K562 (cell line): ENCODE data around the gene ALG11. TPM values are rescaled to one million over a fixed set of nuclear protein-coding genes. Genes with fewer than 3 reads are reported as not detected.

Source experiments
- ATAC-seq: fragments of 200-7000 bp; cut with Tn5 transposase; 3 replicates; pipeline ENCODE4 v1.9.1; 2020; ENCODE audit warnings: moderate library complexity
- BruUV-seq: library from RNA; stranded (reverse); fragments of 400-500 nt; replicated peaks from 2 replicates; lab custom pipeline; 2021; lab: Mats Ljungman, UMichigan
- CTCF ChIA-PET: fragments of 300-600 bp; formaldehyde crosslinking; extraction: SDS; loops from one replicate; lab custom pipeline; 2021; ENCODE audit warnings: low intra/inter-chr PET ratio; lab: Yijun Ruan, JAX
- POLR2A ChIA-PET: fragments of 300-600, 350-650 bp; sonication (Branson Sonifier 250); formaldehyde crosslinking; extraction: SDS; loops from one replicate; lab custom pipeline; 2021; ENCODE audit warnings: antibody characterized with exemption, inconsistent platforms; lab: Yijun Ruan, JAX
- DNase-seq, 4 experiments: peaks; one replicate each; pipeline versions ENCODE4 v3.0.0 to v3.0.0-alpha.2; 2011 to 2018; ENCODE audit warnings: low spot score in 3 of 4, mixed read lengths in 3 of 4; ENCODE audit errors: extremely low read depth in 1 of 4
- FAIRE-seq: peaks from 2 replicates; lab custom pipeline; 2011; peaks lifted over from hg19 to GRCh38; lab: Jason Lieb, UNC
- H2AFZ ChIP-seq: 2 replicates; pipeline ENCODE4 v1.6.0; 2011; ENCODE audit warnings: low read depth, low read length, control low read depth, inconsistent platforms
- H3K27ac ChIP-seq: fragments of 200-600 bp; 3 replicates; pipeline ENCODE4 v1.8.0; 2011; ENCODE audit warnings: low read depth, mild to moderate bottlenecking, control low read depth, inconsistent platforms, low read length, moderate library complexity, mixed read lengths; ENCODE audit errors: extremely low read depth
- H3K27me3 ChIP-seq, 2 experiments: fragments of 300-600 bp in 1 of 2; 2 replicates in 1 of 2; 3 replicates in 1 of 2; pipeline versions ENCODE4 v1.6.0 to v1.8.0; 2011; ENCODE audit warnings: inconsistent platforms in 2 of 2, low read length in 2 of 2, mild to moderate bottlenecking in 1 of 2, mixed read lengths in 1 of 2, moderate library complexity in 1 of 2; ENCODE audit not compliant: control insufficient read depth in 2 of 2, insufficient read depth in 2 of 2
- H3K36me3 ChIP-seq: fragments of 300-600 bp; 3 replicates; pipeline ENCODE4 v1.8.0; 2011; ENCODE audit warnings: mild to moderate bottlenecking, low read length, inconsistent platforms; ENCODE audit not compliant: control insufficient read depth, insufficient read depth
- H3K4me1 ChIP-seq, 2 experiments: fragments of 200-600 bp in 1 of 2; replicated peaks in 1 of 2; 2 replicates in 1 of 2; 3 replicates in 1 of 2; pipeline versions ENCODE4 v1.5.1 to v1.8.0; 2011; ENCODE audit warnings: inconsistent platforms in 2 of 2, low read length in 2 of 2, mild to moderate bottlenecking in 1 of 2, mixed read lengths in 1 of 2, moderate library complexity in 1 of 2; ENCODE audit not compliant: control insufficient read depth in 2 of 2, insufficient read depth in 2 of 2
- H3K4me2 ChIP-seq: 2 replicates; pipeline ENCODE4 v1.6.1; 2011; ENCODE audit warnings: low read length, control low read depth, inconsistent platforms, mixed read lengths; ENCODE audit not compliant: insufficient read depth
- H3K4me3 ChIP-seq: fragments of 200-600 bp; sonication (generic), shearing (Covaris generic); 2 replicates; pipeline ENCODE4 v1.5.1; 2016; ENCODE audit warnings: control low read depth, inconsistent platforms
- H3K79me2 ChIP-seq: fragments of 200-600 bp; 3 replicates; pipeline ENCODE4 v1.8.0; 2011; ENCODE audit warnings: low read length, inconsistent platforms; ENCODE audit not compliant: control insufficient read depth, insufficient read depth
- H3K9ac ChIP-seq, 2 experiments: 2 replicates each; pipeline versions ENCODE4 v1.6.0 to v1.6.1; 2011; ENCODE audit warnings: low read depth in 2 of 2, low read length in 2 of 2, control low read depth in 1 of 2, inconsistent platforms in 1 of 2, mild to moderate bottlenecking in 1 of 2, mixed read lengths in 1 of 2; ENCODE audit not compliant: insufficient read depth in 1 of 2
- H3K9me1 ChIP-seq: one replicate; pipeline ENCODE4 v1.6.0; 2011; ENCODE audit warnings: inconsistent platforms, mild to moderate bottlenecking, low read length, moderate library complexity; ENCODE audit not compliant: control insufficient read depth, insufficient read depth
- H3K9me3 ChIP-seq: replicated peaks from 2 replicates; pipeline ENCODE4 v1.5.1; 2011; ENCODE audit warnings: low read depth, low read length, inconsistent platforms; ENCODE audit not compliant: control insufficient read depth, insufficient read depth
- H4K20me1 ChIP-seq: replicated peaks from 2 replicates; pipeline ENCODE4 v1.6.1; 2011; ENCODE audit warnings: low read length, inconsistent platforms, mixed read lengths; ENCODE audit not compliant: control insufficient read depth, insufficient read depth
- BHLHE40 ChIP-seq: IDR thresholded peaks from 2 replicates; pipeline ENCODE4 v1.6.1; 2011; ENCODE audit warnings: low read length, improper control_type of control experiment
- GTF2F1 ChIP-seq: IDR thresholded peaks from 2 replicates; pipeline ENCODE4 v1.6.1; 2011; ENCODE audit warnings: low read depth, low read length, improper control_type of control experiment
- KAT2B ChIP-seq: IDR thresholded peaks from one replicate; pipeline ENCODE4 v1.6.1; 2012; ENCODE audit warnings: low read depth, mild to moderate bottlenecking, control low read depth, inconsistent platforms, low read length, moderate library complexity
- PHB ChIP-seq: fragments of 250-450 bp; sonication (Bioruptor Pico); IDR thresholded peaks from 2 replicates; pipeline ENCODE4 v1.5.0; 2021
- POLR2B ChIP-seq: fragments of 450-650 bp; IDR thresholded peaks from 2 replicates; pipeline ENCODE4 v1.6.1; 2018; ENCODE audit warnings: low read depth; ENCODE audit not compliant: partially characterized antibody
- SREBF2 ChIP-seq: sonication (generic); formaldehyde crosslinking; IDR thresholded peaks from 2 replicates; pipeline ENCODE4 v1.4.0; 2020; ENCODE audit warnings: mild to moderate bottlenecking, missing genetic modification reagents
- SRSF3 ChIP-seq: fragments of 200-400 bp; formaldehyde crosslinking; IDR thresholded peaks from 2 replicates; pipeline ENCODE4 v1.6.1; 2016; ENCODE audit warnings: mild to moderate bottlenecking, low read length, moderate library complexity; ENCODE audit not compliant: insufficient read depth
- STAT5B ChIP-seq: fragments of 250-450 bp; sonication (Bioruptor Pico); IDR thresholded peaks from 2 replicates; pipeline ENCODE4 v1.8.0; 2021; ENCODE audit warnings: mild to moderate bottlenecking, inconsistent platforms
- WGBS: fragments of 100-300 bp; shearing (Covaris generic); methylation state at CpG from one replicate; pipeline ENCODE4 v1.1.6; 2016; ENCODE audit warnings: low coverage, mixed read lengths; ENCODE audit not compliant: insufficient coverage; ENCODE audit errors: missing lambda C conversion rate; 5-methylcytosine and 5-hydroxymethylcytosine counted together
- in situ Hi-C: fragments of 300-500 bp; cut with MboI; formaldehyde crosslinking; loops from 4 replicates; pipeline ENCODE4 v1.15.0; 2018; ENCODE audit warnings: inconsistent platforms, mixed read lengths
- intact Hi-C: fragments of 100-400 bp; cut with micrococcal nuclease; formaldehyde crosslinking; loops from 2 replicates; pipeline ENCODE4 v1.14.2; 2022
- polyA plus RNA-seq, 8 experiments: library from polyadenylated mRNA; depleted of rRNA in 4 of 8; stranded (reverse) in 5 of 8; unstranded in 3 of 8; fragments of >200 nt; fragmentation: Nextera tagmentation in 2 of 8; fragmentation: Illumina TruSeq in 1 of 8; extraction: Ambion mirVana in 2 of 8; extraction: Trizol in 1 of 8; gene quantifications; 2 replicates each; pipeline versions ENCODE4 v1.2.1 to v1.2.3, GENCODE V29; 2011 to 2014; ENCODE audit warnings: inconsistent platforms in 1 of 8, missing spikeins in 1 of 8
- total RNA-seq, 7 experiments: library from RNA; depleted of rRNA in 6 of 7; stranded (reverse); fragments of >200 nt in 6 of 7; fragmentation: Illumina TruSeq in 2 of 7; extraction: Trizol in 2 of 7; gene quantifications; 2 replicates each; pipeline versions ENCODE4 v1.2.1 to v1.2.3, GENCODE V29; 2011 to 2021; ENCODE audit warnings: low replicate concordance in 1 of 7
- TF ChIP-seq, protein P1 (sequence below): fragments of 200-800 bp; sonication (Bioruptor generic); IDR thresholded peaks from 2 replicates; pipeline ENCODE4 v1.6.1; 2017; ENCODE audit warnings: missing genetic modification characterization, missing compliant biosample characterization
- TF ChIP-seq, protein P2 (sequence below): fragments of 450-650 bp; formaldehyde crosslinking; IDR thresholded peaks from 2 replicates; pipeline ENCODE4 v1.4.0; 2022; ENCODE audit warnings: missing genetic modification characterization
- TF ChIP-seq, protein P3 (sequence below): fragments of 450-650 bp; conservative IDR thresholded peaks from 2 replicates; pipeline ENCODE4 v1.6.1; 2016; ENCODE audit warnings: missing genetic modification characterization, low read depth, mild to moderate bottlenecking, missing compliant biosample characterization, moderate library complexity
- TF ChIP-seq, protein P4 (sequence below): IDR thresholded peaks from 2 replicates; pipeline ENCODE4 v1.6.1; 2011; ENCODE audit warnings: borderline replicate concordance, low read depth, mild to moderate bottlenecking, moderate library complexity, low read length; ENCODE audit not compliant: insufficient read depth, poor library complexity, severe bottlenecking

ALG11 gene
- total and polyA plus RNA-seq, 9 of the 15 experiments (the other 6 are each of a cell fraction or from before 2014, with no cell fraction given): 7.3 to 19.2 (median 16.3) TPM

DNA sequence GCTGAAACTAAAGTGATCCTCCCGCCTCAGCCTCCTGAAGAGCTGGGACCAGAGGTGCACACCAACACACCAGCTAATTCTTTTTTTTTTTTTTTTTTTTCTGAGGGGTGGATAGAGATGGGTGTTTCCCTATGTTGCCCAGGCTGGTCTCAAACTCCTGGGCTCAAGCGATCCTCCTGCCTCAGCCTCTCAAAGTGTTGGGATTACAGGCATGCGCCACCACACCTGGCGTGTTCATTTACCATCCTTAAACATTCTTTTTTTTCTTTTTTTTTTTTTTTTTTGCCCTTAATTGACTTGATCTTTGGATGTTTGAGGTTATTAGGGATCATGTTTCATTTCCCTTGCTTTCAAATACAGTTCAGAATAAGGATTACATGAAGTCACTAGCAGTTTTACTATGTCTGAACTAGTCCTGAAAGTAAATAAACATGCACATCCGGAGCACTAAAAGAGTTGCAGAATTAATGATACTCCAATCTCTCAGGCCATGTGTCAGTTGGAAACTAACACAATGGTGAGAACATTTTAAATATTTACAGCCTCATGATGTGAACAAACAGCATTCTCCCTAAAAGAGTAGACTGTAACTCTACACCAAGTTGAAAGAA is 22.5 kb downstream of the ALG11 start:
- Histone ChIP-seq H3K9me1 (no peaks in the 10 kb centered on the region), H3K9me3 (no peaks in the 10 kb centered on the region; the same call in 1 of the 2 replicates), H3K27me3 (no peaks in the 10 kb centered on the region), H2AFZ (no peak overlapping the region), H3K4me3 (no peak overlapping the region), H3K36me3 (no peaks in the 10 kb centered on the region; the same call in 2 of the 3 replicates), H3K4me2 (no peak overlapping the region), H4K20me1 (no peaks in the 10 kb centered on the region), H3K79me2 (no peaks in the 10 kb centered on the region), H3K9ac (no peak overlapping the region), H3K4me1 (no peaks in the 10 kb centered on the region; a peak in 2 of 5 replicates), H3K27ac (no peak overlapping the region)
- no peak for DNase-seq
- BruUV-seq: no TSS peak
- ChIA-PET CTCF (no interaction called here), POLR2A (no interaction called here)
- no peak for TF ChIP-seq GTF2F1
- no peak for TF ChIP-seq BHLHE40
- no peak for TF ChIP-seq SREBF2 (CRISPR knock-in tag)
- TF ChIP-seq, protein P1, sequence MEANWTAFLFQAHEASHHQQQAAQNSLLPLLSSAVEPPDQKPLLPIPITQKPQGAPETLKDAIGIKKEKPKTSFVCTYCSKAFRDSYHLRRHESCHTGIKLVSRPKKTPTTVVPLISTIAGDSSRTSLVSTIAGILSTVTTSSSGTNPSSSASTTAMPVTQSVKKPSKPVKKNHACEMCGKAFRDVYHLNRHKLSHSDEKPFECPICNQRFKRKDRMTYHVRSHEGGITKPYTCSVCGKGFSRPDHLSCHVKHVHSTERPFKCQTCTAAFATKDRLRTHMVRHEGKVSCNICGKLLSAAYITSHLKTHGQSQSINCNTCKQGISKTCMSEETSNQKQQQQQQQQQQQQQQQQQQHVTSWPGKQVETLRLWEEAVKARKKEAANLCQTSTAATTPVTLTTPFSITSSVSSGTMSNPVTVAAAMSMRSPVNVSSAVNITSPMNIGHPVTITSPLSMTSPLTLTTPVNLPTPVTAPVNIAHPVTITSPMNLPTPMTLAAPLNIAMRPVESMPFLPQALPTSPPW (CRISPR knock-in tag): no peak
- TF ChIP-seq, protein P2, sequence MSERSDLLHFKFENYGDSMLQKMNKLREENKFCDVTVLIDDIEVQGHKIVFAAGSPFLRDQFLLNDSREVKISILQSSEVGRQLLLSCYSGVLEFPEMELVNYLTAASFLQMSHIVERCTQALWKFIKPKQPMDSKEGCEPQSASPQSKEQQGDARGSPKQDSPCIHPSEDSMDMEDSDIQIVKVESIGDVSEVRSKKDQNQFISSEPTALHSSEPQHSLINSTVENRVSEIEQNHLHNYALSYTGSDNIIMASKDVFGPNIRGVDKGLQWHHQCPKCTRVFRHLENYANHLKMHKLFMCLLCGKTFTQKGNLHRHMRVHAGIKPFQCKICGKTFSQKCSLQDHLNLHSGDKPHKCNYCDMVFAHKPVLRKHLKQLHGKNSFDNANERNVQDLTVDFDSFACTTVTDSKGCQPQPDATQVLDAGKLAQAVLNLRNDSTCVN (CRISPR knock-in tag): no peak
- TF ChIP-seq STAT5B (CRISPR knock-in tag): no peak
- no peak for TF ChIP-seq PHB
- TF ChIP-seq, protein P3, sequence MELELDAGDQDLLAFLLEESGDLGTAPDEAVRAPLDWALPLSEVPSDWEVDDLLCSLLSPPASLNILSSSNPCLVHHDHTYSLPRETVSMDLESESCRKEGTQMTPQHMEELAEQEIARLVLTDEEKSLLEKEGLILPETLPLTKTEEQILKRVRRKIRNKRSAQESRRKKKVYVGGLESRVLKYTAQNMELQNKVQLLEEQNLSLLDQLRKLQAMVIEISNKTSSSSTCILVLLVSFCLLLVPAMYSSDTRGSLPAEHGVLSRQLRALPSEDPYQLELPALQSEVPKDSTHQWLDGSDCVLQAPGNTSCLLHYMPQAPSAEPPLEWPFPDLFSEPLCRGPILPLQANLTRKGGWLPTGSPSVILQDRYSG (tag): no peak
- TF ChIP-seq, protein P4, sequence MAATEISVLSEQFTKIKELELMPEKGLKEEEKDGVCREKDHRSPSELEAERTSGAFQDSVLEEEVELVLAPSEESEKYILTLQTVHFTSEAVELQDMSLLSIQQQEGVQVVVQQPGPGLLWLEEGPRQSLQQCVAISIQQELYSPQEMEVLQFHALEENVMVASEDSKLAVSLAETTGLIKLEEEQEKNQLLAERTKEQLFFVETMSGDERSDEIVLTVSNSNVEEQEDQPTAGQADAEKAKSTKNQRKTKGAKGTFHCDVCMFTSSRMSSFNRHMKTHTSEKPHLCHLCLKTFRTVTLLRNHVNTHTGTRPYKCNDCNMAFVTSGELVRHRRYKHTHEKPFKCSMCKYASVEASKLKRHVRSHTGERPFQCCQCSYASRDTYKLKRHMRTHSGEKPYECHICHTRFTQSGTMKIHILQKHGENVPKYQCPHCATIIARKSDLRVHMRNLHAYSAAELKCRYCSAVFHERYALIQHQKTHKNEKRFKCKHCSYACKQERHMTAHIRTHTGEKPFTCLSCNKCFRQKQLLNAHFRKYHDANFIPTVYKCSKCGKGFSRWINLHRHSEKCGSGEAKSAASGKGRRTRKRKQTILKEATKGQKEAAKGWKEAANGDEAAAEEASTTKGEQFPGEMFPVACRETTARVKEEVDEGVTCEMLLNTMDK: no peak
- TF ChIP-seq SRSF3: no peak
- TF ChIP-seq KAT2B: no peak
- no peak for TF ChIP-seq POLR2B
- no peak for FAIRE-seq
- no peak for ATAC-seq
- 0% methylated on average over 1 of the region's 5 CpGs for WGBS
- in situ Hi-C loops (no loop called here), intact Hi-C loops (no loop called here)
